Natural killer cell (primary cell): Measurements from ENCODE around the gene TAGLN2. TPM values are rescaled to one million over a fixed set of nuclear protein-coding genes. Genes with fewer than 3 reads are reported as not detected.
"Not testable (repeated sequence)": the region's sequence is repeated elsewhere in the genome, so short reads cannot be mapped to it uniquely, and the experiment has no call there.

Experiments
- ATAC-seq, 3 donors: fragments of 150-1000 bp in 2 of 3; fragments of 200-7000 bp in 1 of 3; cut with Tn5 transposase; 1 replicate in 1 of 3; 2 replicates in 2 of 3; pipeline ENCODE4 v1.10.0; 2021; ENCODE audit warnings: mild to moderate bottlenecking in 2 of 3, moderate library complexity in 2 of 3
- DNase-seq, 2 donors: peaks; one replicate each; pipeline versions ENCODE4 v3.0.0 to v3.0.0-alpha.2; 2013 to 2021; ENCODE audit warnings: mixed read lengths in 1 of 2
- H3K27ac ChIP-seq: one replicate; pipeline ENCODE4 v1.5.1; 2013; ENCODE audit warnings: mild to moderate bottlenecking, low read length
- H3K27me3 ChIP-seq: one replicate; pipeline ENCODE4 v1.6.1; 2013; ENCODE audit warnings: low read length; ENCODE audit not compliant: control insufficient read depth, insufficient read depth
- H3K36me3 ChIP-seq: one replicate; pipeline ENCODE4 v1.6.1; 2013; ENCODE audit warnings: low read length; ENCODE audit not compliant: control insufficient read depth, insufficient read depth
- H3K4me1 ChIP-seq: one replicate; pipeline ENCODE4 v1.6.1; 2013; ENCODE audit warnings: low read length; ENCODE audit not compliant: control insufficient read depth, insufficient read depth
- H3K4me3 ChIP-seq: one replicate; pipeline ENCODE4 v1.5.1; 2013; ENCODE audit warnings: low read length
- H3K9me3 ChIP-seq: one replicate; pipeline ENCODE4 v1.6.1; 2013; ENCODE audit warnings: low read length; ENCODE audit not compliant: control insufficient read depth, insufficient read depth
- H3K27ac Mint-ChIP-seq, 2 donors: one replicate each; pipeline ENCODE4 v1.8.0; 2022; ENCODE audit warnings: mild to moderate bottlenecking in 2 of 2, mixed read lengths in 2 of 2, moderate library complexity in 1 of 2
- H3K27me3 Mint-ChIP-seq, 2 donors: one replicate each; pipeline ENCODE4 v1.8.0; 2022; ENCODE audit warnings: low read depth in 2 of 2, mixed read lengths in 2 of 2
- H3K36me3 Mint-ChIP-seq: one replicate; pipeline ENCODE4 v1.8.0; 2022; ENCODE audit warnings: mixed read lengths
- H3K4me1 Mint-ChIP-seq, 2 donors: one replicate each; pipeline ENCODE4 v1.8.0; 2022; ENCODE audit warnings: mixed read lengths in 2 of 2
- H3K4me3 Mint-ChIP-seq: one replicate; pipeline ENCODE4 v1.8.0; 2022; ENCODE audit warnings: mild to moderate bottlenecking, moderate library complexity, mixed read lengths
- H3K9me3 Mint-ChIP-seq, 2 donors: one replicate each; pipeline ENCODE4 v1.8.0; 2022; ENCODE audit warnings: mixed read lengths in 2 of 2
- CTCF ChIP-seq: fragments of 200-600 bp; IDR thresholded peaks from one replicate; pipeline ENCODE4 v1.8.0; 2022; ENCODE audit warnings: antibody characterized with exemption
- WGBS: methylation state at CpG from one replicate; pipeline ENCODE4 v1.1.7; 2013; ENCODE audit warnings: missing lambda C conversion rate; ENCODE audit not compliant: insufficient coverage; 5-methylcytosine and 5-hydroxymethylcytosine counted together
- intact Hi-C: fragments of 100-400 bp; cut with micrococcal nuclease; formaldehyde crosslinking; loops from one replicate; pipeline ENCODE4 v1.14.2; 2022
- total RNA-seq, 4 donors: library from RNA; stranded (reverse); fragments of 120-200 nt in 1 of 4; gene quantifications; one replicate each; pipeline versions ENCODE4 v1.2.3 to v1.2.4, GENCODE V29; 2013 to 2022

TAGLN2 gene
- total RNA-seq, 3 donors from 2014 or later (not counting 1 experiment from before 2014, with no cell fraction given): 344 to 394 (median 358) TPM

GRCh38 chr1:159900755-159901360, 24.4 kb downstream of the TAGLN2 start:
- H3K27ac Mint-ChIP-seq: peak overlapping the region in 1 of 2 donors; percentile 27
- H3K36me3 ChIP-seq: no peaks in the 10 kb centered on the region
- H3K9me3 Mint-ChIP-seq: no peaks in the 10 kb centered on the region
- no peaks in the 10 kb centered on the region for H3K27me3 ChIP-seq
- DNase-seq (no peak), ATAC-seq (no peak)
- H3K27ac ChIP-seq: no peak overlapping the region
- no peaks in the 10 kb centered on the region for H3K9me3 ChIP-seq
- TF ChIP-seq CTCF: no peak
- H3K4me3 ChIP-seq: no peak overlapping the region
- peaks cover 16 to 20% of the 10 kb centered on the region in 2 donors for H3K4me1 Mint-ChIP-seq
- peaks cover 0 to 5% of the 10 kb centered on the region in 2 donors for H3K27me3 Mint-ChIP-seq
- WGBS: 90% methylated on average over 2 of the region's 2 CpGs
- H3K36me3 Mint-ChIP-seq: no peaks in the 10 kb centered on the region
- H3K4me1 ChIP-seq: peaks cover 21% of the 10 kb centered on the region
- intact Hi-C loops: no loop called here
- H3K4me3 Mint-ChIP-seq: no peak overlapping the region

GRCh38 chr1:159900086-159900680, 25.1 kb downstream of the TAGLN2 start, which contains the start of gene CFAP45:
Gene CFAP45 (minus strand): TSS chr1:159900165. CDS start chr1:159900098, 67 bp downstream.
- Histone ChIP-seq H3K27me3 (no peaks in the 10 kb centered on the region), H3K4me1 (peaks cover 21% of the 10 kb centered on the region), H3K36me3 (no peaks in the 10 kb centered on the region), H3K9me3 (no peaks in the 10 kb centered on the region), H3K27ac (no peak within 1 kb of the TSS), H3K4me3 (no peak within 1 kb of the TSS)
- ATAC-seq: peak; percentile 76 to 88 (median 83)
- DNase-seq: peak in 1 of 2 donors; percentile 49
- intact Hi-C loops: no loop called here
- Mint-ChIP-seq H3K4me1 (peaks cover 17 to 20% of the 10 kb centered on the region in 2 donors), H3K36me3 (no peaks in the 10 kb centered on the region), H3K4me3 (no peak within 1 kb of the TSS), H3K27me3 (peaks cover 0 to 5% of the 10 kb centered on the region in 2 donors), H3K9me3 (no peaks in the 10 kb centered on the region), H3K27ac (peak within 1 kb of the TSS in 1 of 2 donors; percentile 91)
- TF ChIP-seq CTCF: no peak
- WGBS: 57% methylated on average over 30 of the region's 30 CpGs

- Mint-ChIP-seq H3K27ac (peak overlapping the region in 1 of 2 donors; percentile 91), H3K4me1 (peaks cover 17 to 20% of the 10 kb centered on the region in 2 donors)
- H3K9me3 Mint-ChIP-seq, H3K27me3 ChIP-seq, intact Hi-C loops, H3K9me3 ChIP-seq, ATAC-seq, H3K36me3 Mint-ChIP-seq, H3K4me3 Mint-ChIP-seq, DNase-seq, H3K36me3 ChIP-seq, H3K27ac ChIP-seq, H3K4me3 ChIP-seq, H3K27me3 Mint-ChIP-seq: not testable (repeated sequence)
- WGBS: 92% methylated on average over 14 of the region's 15 CpGs
- peaks cover 21% of the 10 kb centered on the region for H3K4me1 ChIP-seq
Observed at GRCh38 chr1:159899634-159900033, 25.7 kb downstream of the TAGLN2 start.

- Histone ChIP-seq H3K9me3 (no peaks in the 10 kb centered on the region), H3K36me3 (no peaks in the 10 kb centered on the region), H3K27me3 (no peaks in the 10 kb centered on the region), H3K27ac (no peak overlapping the region), H3K4me3 (no peak overlapping the region), H3K4me1 (peaks cover 21% of the 10 kb centered on the region)
- no CpG with 5 or more reads among the region's 3 CpGs for WGBS
- no peak for DNase-seq
- TF ChIP-seq CTCF: no peak
- Mint-ChIP-seq H3K27ac (peak overlapping the region in 1 of 2 donors; percentile 77), H3K9me3 (no peaks in the 10 kb centered on the region), H3K36me3 (no peaks in the 10 kb centered on the region), H3K4me1 (peaks cover 17 to 20% of the 10 kb centered on the region in 2 donors), H3K27me3 (peaks cover 0 to 5% of the 10 kb centered on the region in 2 donors), H3K4me3 (no peak overlapping the region)
- ATAC-seq: no peak
- intact Hi-C loops: no loop called here
Observed at GRCh38 chr1:159898527-159898926, 26.8 kb downstream of the TAGLN2 start.
